Measurements from ENCODE around the gene RAB3IL1. TPM values are rescaled to one million over a fixed set of nuclear protein-coding genes. Genes with fewer than 3 reads are reported as not detected.

RAB3IL1 gene
- total RNA-seq, 1 donor from 2014 or later, result 9.0 TPM

DNA sequence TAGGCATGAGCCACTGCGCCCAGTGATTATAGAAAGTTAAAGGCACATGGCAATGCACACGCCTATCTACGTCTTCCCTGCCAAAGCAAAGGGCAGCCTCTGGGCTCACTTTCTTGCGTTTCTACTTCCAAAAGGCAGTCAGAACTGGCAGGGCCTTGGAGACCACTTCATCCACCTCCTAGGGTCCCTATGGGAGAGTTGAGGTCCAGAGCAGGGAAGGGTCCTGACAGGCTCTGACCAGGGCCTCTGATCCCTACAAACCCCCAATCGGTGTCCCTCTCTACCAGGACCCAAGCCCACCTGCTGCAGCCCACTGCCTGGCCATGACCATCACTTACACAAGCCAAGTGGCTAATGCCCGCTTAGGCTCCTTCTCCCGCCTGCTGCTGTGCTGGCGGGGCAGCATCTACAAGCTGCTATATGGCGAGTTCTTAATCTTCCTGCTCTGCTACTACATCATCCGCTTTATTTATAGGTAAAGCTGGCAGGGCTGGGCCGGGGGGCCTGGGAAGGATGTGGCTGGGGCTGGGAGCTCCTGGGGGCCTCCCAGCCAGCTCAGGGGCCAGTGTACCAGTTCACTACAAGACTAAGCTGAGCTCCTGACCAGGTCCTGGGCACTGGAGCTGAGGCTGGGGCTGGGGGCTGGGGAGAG lies 34.2 kb upstream of the RAB3IL1 start:
- DNase-seq, result no peak

DNA sequence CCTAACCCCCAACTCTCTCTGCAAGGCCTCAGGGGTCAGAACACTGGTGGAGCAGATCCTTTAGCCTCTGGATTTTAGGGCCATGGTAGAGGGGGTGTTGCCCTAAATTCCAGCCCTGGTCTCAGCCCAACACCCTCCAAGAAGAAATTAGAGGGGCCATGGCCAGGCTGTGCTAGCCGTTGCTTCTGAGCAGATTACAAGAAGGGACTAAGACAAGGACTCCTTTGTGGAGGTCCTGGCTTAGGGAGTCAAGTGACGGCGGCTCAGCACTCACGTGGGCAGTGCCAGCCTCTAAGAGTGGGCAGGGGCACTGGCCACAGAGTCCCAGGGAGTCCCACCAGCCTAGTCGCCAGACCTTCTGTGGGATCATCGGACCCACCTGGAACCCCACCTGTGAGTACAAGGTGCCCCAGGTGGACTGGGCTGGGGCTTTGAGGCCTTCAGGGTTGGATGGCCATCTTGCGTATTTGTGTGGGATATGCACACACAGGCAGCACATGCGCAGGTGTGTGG lies 32.7 kb upstream of the RAB3IL1 start, which contains the start of gene BEST1:
TSS of gene BEST1 (plus strand) at position 317 of the 513 bp plus-strand sequence. CDS start 1,456 bp downstream, outside the sequence.
- DNase-seq, result no peak

DNA sequence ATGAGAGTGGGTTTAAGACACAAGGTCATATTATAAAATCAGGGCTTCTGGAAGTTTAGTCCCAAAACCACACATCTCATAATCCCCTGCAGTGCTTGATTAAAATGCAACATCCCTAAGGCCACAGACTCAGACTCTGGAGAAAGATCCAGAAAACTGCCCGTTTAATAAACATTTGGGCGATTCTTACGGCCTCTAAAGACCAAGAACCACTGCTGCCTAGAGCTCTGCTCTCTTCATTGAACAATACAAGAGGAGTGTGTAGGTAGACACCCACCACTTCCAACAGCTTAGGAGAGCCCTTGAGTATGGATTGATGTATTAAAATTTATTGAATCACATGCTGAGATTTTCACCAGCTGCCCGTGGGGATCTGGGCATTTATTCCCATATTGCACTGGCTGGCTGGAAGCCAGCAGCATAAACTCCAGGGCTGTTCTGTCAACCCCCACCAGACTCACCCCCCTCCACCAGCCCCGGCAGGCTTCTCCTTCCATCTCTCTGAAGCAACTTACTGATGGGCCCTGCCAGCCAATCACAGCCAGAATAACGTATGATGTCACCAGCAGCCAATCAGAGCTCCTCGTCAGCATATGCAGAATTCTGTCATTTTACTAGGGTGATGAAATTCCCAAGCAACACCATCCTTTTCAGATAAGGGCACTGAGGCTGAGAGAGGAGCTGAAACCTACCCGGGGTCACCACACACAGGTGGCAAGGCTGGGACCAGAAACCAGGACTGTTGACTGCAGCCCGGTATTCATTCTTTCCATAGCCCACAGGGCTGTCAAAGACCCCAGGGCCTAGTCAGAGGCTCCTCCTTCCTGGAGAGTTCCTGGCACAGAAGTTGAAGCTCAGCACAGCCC lies 32.0 kb upstream of the RAB3IL1 start:
- peak; percentile 70 for DNase-seq

DNA sequence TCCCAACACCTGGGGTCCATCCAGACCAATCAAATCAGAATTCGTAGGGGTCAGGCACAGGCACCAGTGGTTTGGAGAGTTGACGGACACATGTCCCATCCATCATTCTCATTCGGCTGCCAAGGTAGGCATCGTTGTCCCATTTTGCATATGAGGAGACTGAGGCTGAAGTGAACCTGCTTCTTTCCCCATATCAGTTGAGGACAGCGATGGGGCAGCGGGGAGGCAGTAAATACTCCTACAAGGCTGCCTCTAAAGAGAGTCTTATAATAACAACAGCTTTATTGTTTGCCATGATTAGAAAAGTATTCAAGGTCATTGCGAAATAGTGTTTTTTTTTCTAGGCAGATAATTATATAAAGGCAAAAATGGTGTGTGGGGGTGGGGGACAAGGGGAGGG lies 31.1 kb upstream of the RAB3IL1 start:
- no peak for DNase-seq

DNA sequence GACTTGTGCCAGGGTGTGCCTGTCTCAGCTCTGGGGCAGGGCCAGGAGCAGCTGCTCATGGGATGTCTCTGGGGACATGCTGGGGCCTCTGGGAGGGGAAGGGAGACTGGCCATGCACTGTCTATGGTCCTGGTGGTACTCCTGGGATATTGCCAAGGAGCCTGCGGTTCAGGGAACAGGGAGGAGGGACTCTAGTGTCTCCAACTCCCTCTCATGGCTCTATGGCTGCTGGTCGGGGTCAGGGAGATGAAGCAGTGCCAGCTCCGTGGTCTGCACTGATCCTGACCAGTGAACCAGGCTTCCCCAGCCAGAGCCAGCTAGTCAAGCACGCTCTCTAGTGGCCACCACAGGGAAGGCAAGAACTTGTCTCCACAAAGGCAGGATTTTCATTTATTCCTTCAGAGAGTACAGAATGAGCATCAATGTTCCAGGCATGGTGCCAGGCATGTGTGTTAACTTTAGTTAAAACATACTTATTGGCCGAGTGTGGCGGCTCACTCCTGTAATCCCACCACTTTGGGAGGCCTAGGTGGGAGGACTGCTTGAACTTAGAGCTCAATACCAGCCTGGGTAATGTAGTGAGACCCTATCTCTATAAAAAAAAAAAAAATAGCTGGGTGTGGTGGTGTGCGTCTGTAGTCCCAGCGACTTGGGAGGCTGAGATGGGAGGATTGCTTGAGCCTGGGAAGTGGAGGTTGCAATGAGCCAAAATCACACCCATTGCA lies 30.3 kb upstream of the RAB3IL1 start:
- peak; percentile 91 for DNase-seq

DNA sequence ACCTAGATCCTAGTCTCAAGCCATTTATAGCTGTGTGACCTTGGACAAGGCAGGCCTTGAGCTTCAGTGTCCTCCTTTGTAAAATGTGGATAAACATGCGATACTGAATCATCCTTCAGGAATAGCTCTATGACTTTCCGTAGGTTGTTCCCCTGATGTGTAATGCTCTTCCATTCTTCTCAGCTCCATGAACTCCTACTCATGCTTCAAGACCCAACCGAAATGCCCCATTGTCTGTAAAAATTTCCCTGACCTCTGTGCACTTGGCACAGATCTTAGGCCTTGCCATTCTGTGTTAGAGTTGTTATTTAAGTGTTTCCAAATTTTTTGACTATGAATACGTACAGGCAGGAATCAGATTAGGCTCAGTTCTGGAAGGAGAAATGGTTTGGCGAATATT lies 29.5 kb upstream of the RAB3IL1 start:
- DNase-seq, result no peak

DNA sequence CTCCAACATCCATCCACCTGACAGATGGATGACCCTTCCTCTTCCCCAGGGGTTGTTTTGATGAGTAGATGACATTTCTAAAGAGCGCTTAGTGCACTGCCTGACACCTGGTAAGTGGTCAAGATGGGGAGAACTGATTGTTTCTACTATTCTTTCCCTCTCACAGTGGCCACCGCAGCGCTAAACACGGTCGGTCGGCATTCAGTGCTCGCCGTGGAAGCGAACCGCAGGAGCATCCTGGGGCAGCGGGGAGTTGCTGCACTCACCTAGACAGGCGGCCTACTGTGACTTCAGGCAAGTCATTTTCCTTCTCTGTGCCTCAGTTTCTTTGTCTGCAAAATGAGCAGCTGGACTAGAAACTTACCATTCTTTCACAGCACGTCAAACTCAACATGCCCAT lies 27.8 kb upstream of the RAB3IL1 start:
- DNase-seq, result no peak

DNA sequence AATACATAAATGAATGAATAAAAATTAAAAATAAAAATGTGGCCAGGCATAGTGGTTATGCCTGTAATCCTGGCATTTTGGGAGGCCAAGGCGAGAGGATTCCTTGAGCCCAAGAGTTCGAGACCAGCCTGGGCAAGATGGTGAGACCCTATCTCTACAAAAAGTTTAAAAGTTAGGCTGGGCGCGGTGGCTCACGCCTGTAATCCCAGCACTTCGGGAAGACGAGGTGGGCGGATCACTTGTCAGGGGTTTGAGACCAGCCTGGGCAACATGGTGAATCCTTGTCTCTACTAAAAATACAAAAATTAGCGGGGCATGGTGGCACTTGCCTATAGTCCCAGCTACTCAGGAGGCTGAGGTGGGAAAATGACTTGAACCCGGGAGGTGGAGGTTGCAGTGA lies 23.1 kb upstream of the RAB3IL1 start:
- no peak for DNase-seq

DNA sequence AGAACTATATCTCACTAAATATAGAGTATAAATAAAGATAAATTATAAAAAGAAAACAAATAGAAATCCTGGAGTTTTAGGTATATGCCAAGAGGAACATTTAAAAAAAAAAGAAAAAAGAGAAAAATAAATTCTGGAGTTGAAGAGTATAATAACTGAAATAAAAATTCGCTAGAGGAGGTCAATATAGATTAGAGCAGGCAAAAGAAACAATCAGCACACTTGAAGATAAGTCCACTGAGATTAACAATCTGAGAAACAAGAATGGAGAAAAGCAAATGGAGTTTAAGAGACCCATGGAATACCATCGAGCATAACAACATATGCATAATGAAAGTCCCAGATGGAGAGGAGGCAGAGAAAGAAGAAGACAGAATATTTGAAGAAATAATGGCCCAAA lies 18.5 kb upstream of the RAB3IL1 start:
- no peak for DNase-seq

DNA sequence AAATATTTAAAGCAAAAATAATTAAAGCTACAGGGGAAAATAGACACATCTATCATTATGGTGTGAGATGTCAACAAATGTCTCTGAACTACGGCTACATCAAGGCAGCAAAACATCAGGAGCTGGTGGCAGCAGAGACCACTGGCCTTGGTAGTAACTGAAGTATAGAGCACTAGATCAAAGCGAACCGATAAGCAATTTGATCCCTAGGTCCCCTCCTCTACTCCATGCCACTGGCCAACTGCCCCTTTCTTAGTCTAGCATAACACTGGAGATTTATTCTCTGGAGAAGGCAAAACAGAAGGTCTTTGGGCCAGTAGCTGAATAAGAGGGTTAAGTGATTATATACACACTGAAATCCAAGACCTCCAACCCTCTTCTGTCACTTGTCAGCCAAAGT lies 13.6 kb upstream of the RAB3IL1 start:
- DNase-seq, result no peak

DNA sequence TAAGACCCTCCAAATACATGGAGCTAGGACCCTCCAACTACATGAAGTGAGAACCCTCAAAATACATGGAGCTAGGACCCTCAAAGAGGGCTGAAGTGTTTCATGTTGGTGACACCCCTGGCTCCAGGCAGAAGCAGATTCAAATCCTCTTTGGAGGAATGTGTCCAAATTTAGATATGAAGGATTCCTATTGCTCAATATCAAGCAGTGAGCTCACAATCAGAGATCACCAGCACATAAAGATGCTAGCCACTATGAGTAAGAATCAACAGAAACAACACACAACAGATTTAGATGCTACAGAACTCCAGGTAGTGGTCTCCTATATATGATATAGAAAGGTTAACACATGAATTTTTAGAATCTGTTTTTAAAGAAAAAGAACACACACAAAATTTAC lies 11.2 kb upstream of the RAB3IL1 start:
- no peak for DNase-seq

DNA sequence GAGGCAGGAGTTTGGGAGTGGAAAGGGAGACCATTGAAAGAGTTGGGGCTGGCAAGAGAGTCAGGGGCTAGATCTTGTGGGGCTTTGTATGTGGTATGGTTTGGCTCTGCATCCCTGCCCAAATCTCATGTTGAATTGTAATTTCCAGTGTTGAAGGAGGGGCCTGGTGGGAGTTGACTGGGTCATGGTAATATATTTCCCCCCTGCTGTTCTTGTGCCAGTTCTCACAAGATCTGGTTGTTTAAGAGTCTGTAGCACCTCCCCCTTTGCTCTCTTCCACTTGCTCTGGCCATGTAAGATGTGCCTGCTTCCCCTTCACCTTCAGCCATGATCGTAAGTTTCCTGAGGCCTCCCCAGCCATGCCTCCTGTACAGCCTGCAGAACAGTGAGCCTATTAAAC lies 10.1 kb upstream of the RAB3IL1 start:
- DNase-seq, result no peak

DNA sequence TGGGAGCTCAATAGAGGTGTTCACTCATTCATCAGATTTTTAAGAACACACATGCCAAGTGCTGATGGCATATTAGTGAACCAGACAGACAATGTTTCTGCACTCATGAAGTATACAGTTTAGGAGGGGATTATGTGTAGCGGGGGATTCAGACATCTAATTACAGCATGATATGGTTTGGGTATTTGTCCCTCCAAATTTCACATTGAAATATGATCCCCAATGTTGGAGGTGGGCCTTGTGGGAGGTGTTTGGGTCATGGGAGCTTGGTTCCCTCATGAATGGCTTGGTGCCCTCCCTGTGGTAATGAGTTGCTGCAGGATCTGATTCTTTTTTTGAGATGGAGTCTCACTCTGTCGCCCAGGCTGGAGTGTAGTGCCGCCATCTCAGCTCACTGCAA lies 8.9 kb upstream of the RAB3IL1 start:
- DNase-seq, result no peak

DNA sequence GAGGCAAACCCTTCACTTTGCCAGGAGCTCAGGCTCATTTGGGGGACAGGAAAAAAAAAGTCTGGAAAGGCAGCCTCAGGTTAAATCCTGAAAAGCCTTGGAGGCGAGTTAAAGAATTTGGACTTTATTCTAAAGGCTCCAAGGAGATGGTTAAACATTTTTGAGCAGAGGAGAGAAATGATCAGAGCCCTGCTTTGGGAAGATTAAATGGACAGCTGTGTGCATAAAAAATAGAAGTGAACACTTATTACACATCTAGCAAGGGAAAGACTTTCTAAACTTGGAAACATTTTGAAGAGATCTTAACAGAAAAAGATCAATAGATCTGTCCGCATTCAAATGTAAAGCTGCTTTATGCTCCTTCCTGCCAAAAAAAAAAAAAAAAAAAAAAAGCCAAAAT lies 8.4 kb upstream of the RAB3IL1 start:
- DNase-seq, result no peak

DNA sequence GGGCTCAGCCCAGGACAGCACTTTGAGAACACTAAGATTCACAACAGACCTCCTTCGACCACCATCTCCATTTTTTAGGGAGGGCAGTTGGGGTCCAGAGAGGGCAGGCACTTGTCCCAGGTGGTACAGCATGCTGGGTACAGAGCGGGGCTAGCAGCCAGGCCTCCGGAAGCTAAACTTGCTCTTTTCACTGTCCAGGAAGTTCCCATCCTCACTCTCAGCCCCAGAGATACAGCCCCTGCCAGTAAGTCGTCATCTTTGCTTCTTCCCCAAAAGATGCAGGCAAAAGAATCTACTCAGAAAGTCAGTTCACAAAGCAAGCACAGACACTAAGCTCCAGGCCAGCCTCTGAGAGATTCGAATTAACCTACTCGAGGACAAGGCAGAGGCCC lies 6.7 kb upstream of the RAB3IL1 start:
- no peak for DNase-seq

DNA sequence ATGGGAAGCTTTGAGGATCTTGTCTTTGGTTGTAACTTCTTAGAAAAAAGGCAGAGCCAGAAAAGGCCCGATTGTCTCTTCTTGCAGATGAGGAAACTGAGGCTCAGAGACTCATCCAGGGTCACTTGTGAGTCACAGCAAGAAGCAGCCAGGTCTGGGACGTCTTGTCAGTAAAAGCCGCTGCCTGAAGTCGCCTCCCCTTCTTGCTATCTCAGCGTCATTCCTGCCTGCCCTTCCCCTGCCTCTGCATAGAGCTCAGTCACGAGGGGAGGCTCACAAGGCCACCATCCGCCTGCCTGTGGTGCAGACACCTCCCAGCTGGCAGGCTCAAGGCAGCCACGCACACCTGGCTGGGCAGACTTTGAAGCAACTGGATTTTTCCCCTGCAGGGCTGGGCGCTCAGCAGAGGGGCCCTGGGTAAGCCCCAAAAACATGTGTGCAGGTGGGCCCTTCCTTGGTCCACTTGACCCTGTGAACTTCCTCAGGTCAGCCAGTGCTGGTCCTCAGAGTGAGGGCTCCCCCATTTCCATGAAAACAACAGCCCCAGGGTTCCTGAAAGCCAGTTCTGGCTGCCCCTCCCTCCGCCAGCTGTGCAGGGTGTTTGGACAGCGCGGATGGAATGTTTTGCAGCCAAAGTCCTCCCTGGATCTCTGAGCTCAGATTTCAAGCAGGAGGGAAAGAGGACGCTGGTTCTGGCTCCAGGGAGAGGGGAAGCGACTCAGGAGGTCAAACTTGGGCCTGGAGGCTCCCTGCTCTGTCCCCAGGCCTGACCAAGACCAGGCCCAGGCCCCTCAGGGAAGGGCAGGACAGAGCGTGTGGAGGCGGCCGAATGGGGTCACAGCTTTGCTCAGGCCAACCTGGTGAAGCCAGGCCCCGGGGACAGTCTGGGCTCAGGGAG lies 6.0 kb upstream of the RAB3IL1 start:
- no peak for DNase-seq

DNA sequence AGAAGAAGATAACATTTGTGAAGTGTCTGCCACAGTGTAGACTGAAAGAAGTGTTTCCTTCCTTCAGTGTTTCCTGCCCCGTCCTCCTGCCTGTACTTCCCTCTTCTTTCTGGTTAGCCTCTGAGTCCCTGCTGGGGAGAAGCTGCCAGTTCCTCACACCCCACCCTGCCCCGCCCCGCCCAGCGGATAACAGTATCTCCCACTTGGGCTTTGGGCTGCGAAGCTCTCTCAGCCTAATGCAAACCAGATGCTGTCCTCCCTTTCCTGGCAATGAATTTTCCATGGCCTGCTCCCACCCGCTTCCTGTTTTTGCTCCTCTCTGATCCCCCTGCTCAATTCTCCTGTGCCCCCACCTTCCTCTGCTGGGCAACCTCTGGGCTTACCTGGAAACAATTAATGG lies 5.2 kb upstream of the RAB3IL1 start:
- no peak for DNase-seq

DNA sequence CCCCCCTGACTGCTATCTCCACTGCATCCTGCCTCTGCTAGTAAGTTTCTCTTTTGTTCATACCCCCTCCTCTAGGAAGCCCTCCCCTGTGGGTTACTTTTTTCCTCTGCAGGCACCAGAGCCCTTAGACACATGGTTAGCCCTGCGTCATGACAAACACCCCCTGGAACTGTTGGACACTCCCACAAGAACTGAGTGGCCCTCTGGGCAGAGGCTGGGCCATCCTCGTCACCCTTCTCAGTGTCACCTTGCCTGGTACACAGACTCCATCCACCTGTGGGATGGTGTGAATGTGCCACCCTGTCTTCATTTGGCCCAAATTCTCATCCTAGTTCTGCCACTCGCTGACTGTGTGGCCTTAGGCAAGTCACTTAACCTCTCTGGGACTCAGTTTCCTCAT lies 4.1 kb upstream of the RAB3IL1 start:
- no peak for DNase-seq

DNA sequence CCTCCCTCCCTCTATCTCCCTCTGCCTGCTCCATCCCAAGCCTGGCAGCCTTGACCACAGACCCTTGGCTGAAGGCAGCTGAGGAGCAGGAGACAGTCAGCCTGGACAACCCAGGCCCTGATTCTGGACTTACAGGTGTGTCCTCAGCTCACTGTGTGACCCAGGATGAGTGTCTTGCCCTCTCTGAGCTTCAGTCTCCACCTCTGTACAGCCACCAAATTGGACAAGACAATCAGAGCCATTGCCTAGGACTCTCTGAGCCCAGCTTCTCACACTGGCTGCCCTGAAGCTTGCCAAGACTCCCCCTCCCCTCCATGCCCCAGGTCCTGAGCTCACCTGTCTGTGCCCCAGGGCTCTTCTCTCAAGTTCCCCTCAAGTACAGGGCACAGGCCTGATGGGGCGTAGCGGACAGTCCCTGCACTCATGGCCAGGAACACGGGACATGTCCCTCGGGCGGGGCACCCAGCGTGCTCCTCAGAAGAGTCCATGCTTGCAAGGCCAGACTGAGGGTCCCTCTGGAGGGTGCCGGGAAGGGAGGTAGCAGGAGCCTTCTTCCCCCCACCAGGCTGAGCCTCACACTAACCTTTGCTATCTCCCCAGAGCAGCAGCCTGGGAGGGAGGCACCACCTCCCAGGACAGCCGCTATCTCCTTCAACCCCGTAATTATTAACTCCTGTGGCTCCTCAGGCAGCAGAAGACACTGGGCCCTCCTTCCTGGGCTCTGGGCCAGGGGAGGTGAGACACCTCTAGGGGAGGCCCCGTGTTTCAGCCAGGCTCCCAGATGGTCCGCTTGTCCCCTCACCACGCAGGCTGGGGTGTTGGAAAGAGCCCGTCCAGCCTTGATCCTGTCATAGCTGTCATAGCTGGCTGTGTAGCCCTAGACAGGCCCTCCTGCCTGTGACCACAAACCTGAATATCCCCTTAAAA lies 2.6 kb upstream of the RAB3IL1 start:
- DNase-seq, result no peak

DNA sequence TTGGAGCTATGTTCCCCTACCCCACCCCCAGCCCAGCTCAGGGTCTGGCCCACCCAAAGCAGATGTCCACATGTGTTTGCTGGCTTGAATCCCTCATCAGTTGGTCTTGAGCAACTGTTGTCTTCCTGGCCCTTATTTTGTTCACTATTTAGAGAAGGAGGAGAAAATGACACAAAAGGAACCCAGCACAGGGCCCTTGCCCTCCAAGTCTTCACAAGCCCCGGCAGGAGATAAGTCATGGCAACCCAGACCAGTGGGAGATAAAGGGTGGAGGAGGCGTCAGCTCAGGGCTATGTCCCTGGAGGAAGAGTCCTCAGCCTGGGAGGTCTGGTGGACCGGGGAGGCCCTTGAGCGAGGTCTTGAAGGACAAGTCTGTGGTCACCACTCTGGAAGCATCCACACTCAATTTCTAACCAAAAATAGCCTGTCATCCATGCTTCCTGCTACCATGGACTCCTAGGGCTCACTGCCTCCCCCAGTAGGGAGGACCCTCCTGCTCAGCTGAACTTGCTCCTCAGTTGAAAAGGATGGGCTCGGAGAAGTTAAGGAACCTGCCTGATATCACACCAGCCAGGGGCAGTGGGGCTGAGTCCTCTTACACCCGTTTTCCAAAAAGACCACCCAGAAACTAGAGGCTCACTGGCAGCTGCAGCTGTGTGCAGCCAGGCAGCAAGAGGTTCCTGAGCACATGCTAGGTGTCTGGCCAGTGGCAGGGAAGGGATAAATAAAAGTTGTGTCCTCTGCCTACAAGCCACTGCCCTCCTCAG lies 1.8 kb upstream of the RAB3IL1 start:
- DNase-seq, result no peak

All from dermis blood vessel endothelial cell (primary cell).